GM23338 (cell line): ENCODE results near the gene NEK11. TPM values are rescaled to one million over a fixed set of nuclear protein-coding genes. Genes with fewer than 3 reads are reported as not detected.

Experiments used
- POLR2AphosphoS5 ChIP-seq: IDR thresholded peaks from 2 replicates; pipeline ENCODE4 v1.6.1; 2016; ENCODE audit warnings: antibody characterized with exemption, low read depth
- ZNF462 ChIP-seq: fragments of 250-450 bp; sonication (Bioruptor Pico); IDR thresholded peaks from 2 replicates; pipeline ENCODE4 v1.5.0; 2020; ENCODE audit warnings: mild to moderate bottlenecking, moderate library complexity
- polyA plus RNA-seq: library from polyadenylated mRNA; unstranded; fragments of >200 nt; fragmentation: Nextera tagmentation; extraction: Ambion mirVana; gene quantifications from 2 replicates; pipeline ENCODE4 v1.2.1, GENCODE V29; 2016
- small RNA-seq: library from RNA; depleted of rRNA; stranded (forward); fragments of <200 nt; gene quantifications from one replicate; pipeline ENCODE3, GENCODE V24; 2014; ENCODE audit warnings: low replicate concordance
- total RNA-seq: library from RNA; depleted of rRNA; stranded (reverse); fragments of >200 nt; shearing (Covaris generic); gene quantifications from 2 replicates; pipeline ENCODE4 v1.2.3, GENCODE V29; 2014; rRNA removed

The NEK11 gene
- total and polyA plus RNA-seq, 2 experiments from 2014 or later = 0.80 to 1.1 TPM

- TF ChIP-seq ZNF462 (no peak), POLR2AphosphoS5 (no peak)
Observed at GRCh38 chr3:131397889-131398288, 371.2 kb downstream of the NEK11 start (continued).

Small RNA genes lying within 50 kb of the gene (small RNA-seq; reads per million reads assigned to genes)
- gene RNU6-726P = not detected

Other genes with a start within 250 kb of the NEK11 start
- gene ATP2C1, start 132.8 kb upstream of the NEK11 start, total RNA-seq = 75.7 and 81.9 TPM in 2 replicates
- 21.2 and 28.1 TPM in 2 replicates for gene ATP2C1, start 132.8 kb upstream of the NEK11 start, polyA plus RNA-seq
- gene ASTE1, start 52 bp upstream of the NEK11 start, total RNA-seq = 4.8 and 8.9 TPM in 2 replicates
- 3.9 and 4.9 TPM in 2 replicates for gene ASTE1, start 52 bp upstream of the NEK11 start, polyA plus RNA-seq